NCI-H748 (cell line): Measurements from ENCODE around the gene VSIG4.

Experiments
- DNase-seq: peaks from one replicate; lab custom pipeline; 2025; ENCODE audit not compliant: unreplicated experiment; lab: John Stamatoyannopoulos, UW

The VSIG4 gene

DNA sequence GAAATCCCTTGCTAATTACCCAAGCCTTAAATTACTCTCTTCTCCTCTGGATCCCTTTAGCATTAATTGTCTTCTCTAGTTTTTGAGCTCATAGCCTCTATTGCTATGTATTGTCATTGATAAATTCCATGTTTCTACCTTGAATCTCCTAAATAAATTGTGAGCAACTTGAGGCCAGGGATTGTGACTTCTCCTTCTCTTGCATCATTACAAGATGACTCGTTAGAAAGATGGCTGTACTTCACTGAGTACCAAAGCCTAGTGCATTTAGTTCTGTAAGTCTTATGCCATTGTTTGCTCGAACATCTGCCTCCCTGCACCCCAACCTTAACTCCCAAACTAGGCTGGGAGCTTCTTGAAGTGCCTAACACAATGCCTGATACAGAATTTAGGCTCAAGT lies 15.3 kb downstream of the VSIG4 start:
- no peak for DNase-seq

DNA sequence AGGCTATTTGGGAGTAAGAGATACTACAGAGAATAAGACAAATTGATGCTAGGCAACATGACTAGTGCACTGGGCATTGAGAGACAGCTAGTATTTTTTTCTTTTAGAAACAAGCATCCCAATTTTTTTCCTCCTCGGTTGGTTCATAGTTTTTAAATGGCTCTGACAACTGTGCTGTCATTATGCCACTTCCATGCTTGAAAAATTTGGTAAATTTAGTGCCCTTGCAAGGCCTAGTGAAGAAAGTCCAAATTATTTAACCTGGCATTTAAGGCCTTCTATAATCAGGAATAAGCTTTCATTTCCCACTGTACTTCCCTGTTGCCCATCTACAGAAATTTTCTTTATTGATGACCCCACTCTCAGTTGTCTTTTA lies 15.8 kb downstream of the VSIG4 start:
- DNase-seq, result no peak

DNA sequence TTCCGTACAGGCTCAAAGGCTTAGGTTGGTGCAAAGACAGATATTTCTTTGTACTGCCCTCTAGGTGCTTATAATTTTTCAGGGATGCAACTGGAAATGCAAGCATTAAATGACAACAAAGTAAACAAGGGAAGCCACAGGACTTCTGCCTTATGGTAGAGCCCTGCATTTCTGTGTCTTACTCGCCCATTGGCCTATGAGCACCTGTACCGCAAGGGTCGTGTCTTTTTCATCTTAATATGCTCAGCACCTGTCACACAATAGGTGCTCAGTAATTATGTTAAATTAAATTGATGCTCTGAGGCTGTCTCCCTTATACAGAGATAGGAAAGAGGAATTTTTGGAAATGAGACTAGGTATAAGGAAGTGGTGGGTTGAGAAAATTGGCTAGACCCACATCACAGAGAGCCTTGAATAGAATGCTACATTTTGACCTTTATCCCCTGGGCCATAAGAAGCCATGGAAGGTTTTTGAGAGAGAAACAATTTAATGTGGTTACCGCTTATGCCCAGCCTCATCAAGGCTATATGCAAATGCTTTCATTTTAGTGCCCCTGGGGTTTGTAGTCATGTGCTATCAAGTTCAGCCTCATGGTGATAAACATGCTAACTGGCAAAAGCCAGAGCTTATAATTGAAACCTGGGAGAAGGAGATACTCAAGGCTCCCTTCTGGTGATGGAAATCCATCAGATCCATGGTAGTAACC lies 16.3 kb downstream of the VSIG4 start:
- DNase-seq, result no peak

DNA sequence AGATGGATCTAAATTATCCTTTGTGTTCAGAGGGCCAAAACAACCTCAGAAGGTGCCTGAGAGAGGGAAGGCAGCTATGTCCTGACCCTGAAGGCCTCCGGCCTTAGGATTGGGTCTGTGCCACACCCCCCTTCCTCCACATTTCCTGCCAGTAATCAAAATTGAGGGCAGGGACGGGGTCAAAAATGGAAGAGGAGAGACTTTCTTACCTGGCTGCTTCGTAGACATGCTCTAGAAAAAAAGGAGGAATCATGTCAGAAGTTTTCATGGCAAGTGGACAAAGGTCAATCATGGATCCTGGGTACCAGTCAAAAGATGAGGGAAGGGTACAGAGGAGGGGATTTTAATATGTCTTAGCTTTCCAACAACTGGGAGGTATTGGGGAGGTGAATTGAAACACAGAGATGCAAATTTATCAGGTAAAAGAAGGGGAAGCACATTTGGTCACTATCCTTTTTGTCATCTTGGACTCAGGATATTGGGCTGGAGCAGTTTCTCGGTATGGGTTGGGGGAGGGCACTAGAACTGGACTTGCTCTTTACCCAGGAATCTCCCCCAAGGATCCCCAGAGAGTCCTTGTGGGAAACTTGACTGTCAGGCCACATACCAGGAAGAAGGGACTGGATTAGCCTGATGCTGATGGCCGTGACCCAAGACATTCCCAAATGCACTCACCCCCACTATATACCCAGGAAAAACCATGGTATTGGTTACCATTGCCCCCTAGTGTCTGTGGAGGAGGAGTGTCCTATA lies 17.1 kb downstream of the VSIG4 start:
- no peak for DNase-seq

DNA sequence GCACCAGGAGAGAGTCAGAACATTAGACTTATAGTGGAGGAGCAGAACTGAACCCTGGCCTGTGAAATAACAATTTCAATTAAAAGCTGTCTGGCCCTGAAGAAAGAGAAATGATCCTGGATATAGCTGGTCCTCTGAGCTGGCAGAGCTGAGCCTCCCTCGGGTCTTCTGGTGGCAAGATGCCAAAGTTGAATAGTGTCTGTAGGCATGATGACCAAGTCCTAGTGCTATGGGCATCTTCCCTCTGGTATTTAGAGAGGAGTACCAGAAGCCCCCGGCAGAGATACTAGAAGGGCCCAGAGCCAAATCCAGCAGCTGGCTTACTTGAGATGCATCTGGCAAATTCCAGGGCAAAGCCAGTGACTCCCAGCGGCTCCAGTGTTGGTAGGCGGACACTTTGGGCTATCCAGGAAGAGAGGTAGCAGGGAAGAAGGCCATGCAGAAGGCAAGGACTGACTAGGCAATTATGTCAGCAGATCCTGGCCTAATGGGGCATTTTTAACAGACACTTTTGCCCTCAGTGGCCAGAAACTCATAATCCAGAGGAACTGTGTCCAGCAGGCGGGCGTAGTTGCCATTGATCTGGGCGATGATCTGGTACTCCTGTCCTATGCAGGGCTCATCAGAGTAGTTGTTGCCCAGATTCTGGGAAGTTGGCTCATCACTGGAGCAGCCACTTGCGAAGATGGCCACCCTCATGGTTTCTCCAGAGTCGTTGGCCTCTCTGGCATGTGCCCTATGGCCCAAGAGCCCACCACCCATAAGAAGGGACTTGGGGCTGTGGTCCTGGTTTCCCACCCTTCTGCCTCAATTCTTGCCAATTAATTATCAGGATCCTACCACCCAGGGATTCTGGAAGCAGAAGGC lies 17.9 kb downstream of the VSIG4 start:
- DNase-seq, result no peak

DNA sequence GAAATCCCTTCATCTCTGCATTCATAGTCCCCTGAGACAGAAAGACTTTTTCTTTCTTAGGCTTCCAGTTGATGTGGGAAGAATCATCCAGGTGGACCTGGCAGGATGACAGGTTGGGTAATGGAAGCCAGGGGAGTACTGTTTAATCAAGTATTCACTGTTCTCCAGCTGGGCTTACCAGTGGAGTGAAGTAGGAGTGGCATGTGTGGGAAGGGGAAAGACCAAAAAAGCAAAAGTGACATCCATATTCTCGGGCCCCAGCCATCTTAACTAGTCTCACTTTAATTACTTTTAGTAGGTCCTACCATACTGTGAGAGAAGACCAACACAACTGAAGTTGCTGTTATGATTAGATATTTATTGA lies 18.5 kb downstream of the VSIG4 start:
- no peak for DNase-seq

DNA sequence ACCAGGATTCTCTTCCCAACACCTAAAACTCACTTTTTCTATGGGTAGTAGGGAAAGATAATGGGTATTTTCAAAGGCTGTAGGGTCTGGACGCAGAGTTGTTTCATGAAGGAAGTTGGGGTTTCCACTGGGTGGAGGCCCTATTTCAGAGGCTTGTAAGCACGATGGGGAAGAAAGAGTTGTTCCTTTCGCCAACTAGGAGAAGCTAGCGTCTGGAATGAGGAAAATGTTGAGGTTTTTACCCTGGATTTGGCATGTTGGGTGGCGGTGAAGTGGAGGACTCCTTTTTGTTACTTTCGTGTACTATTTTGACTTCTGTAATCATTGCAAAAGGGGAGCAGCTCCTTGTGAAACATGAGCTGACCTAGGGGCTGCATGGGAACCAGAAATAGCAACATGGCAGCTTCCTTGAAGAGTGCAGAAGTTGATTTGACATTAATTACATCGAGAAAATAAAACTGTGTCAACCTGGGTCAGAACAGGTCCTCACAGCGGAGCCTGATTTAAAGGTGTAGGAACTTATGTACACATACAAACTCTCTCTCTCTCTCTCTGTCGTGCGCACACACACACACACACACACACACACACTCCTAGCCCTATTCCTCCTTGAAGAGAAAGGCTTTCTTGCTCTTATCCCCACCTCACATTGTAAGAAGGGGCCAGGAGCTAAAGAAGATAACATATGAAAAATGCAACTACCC lies 19.1 kb downstream of the VSIG4 start:
- DNase-seq, result no peak

DNA sequence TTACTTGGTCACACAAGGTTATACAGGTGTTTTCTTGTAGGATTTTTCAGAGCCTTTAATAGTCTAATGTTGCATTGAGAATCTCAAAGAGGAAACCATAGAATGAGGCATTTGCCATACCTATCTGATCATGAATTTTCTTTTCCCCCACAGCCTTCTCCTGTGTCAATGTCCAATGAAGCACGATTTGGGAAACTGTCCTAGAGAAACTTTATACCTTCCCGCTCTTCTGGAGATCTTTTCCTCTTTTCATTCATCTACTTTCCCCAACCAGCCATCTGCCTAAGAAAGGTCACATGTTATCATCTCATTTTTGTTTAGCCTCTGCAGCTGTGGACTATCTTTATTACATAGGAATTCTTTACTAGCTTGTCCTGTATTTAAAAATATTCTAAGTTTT lies 19.9 kb downstream of the VSIG4 start:
- no peak for DNase-seq

DNA sequence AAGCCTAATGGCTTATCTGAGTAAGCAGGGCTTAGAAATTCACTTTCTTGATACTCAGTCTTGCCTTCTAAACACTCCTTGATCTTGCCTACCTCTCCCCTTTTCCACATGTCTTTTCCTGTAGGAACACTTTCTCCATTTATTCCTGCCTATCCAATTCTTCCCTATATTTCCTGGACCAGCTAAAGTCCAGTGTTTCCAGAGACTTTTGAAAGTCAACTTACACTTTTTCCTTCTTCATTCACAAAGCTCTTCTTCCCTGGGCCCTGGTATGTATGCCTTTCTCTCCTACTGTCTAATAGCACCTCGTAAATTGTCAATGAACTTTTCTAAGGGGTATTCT lies 20.6 kb downstream of the VSIG4 start:
- DNase-seq, result no peak

DNA sequence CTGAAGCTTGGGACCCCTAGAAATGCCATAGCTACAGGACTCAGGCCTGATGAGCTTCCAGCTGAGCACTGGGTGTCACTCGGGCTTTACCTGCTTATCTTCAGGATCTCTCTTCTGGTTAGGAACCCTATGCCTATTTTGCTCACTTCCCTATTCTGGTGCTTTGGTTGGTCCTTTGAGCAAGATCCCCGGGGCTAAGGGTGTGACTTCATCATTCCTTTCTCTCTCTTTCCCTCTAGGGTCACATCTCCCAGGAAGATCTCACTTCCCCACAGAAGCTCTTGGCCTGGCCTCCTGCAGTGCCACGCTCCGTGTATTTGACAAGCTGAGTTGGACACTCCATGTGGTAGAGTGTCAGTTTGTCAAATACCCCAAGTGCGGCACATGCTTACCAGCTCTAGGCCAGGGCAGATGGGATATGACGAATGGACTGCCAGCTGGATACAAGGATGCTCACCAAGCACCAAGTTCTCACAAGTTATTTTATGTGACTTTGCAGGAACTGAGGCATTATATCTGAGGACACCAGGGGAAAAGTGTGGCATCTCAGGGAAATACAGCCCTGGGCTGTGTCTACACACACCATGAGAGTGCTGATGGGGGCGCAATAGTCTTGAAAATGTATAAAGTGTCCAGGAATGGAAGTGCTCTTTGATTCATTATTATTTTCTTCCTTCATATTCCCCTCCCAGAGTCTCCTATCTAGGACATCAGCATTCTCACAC lies 21.1 kb downstream of the VSIG4 start:
- no peak for DNase-seq

DNA sequence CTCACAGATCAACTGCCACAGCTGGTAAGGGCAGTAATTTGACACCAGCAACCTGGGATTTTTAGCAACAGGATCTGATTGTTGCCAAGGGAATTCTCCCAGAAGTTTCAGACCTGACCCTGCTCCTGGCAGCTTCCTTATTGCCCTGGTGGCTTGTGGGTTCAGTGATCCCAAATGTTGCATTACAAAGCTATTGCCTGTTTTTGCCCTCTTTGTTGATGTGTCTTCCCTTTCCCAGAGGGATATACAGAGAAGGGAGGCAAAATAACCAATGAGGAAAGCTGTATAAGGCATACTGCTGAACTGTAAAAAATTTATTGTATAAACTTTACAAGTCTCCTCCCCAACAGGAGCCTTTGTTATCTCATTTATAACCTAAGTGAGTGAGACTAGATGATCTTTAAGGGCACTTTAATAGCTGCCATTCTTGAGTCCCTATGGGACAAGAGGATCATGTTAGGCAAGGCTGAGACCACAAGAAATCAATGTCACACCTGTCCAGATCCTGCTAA lies 22.2 kb downstream of the VSIG4 start:
- DNase-seq, result no peak

DNA sequence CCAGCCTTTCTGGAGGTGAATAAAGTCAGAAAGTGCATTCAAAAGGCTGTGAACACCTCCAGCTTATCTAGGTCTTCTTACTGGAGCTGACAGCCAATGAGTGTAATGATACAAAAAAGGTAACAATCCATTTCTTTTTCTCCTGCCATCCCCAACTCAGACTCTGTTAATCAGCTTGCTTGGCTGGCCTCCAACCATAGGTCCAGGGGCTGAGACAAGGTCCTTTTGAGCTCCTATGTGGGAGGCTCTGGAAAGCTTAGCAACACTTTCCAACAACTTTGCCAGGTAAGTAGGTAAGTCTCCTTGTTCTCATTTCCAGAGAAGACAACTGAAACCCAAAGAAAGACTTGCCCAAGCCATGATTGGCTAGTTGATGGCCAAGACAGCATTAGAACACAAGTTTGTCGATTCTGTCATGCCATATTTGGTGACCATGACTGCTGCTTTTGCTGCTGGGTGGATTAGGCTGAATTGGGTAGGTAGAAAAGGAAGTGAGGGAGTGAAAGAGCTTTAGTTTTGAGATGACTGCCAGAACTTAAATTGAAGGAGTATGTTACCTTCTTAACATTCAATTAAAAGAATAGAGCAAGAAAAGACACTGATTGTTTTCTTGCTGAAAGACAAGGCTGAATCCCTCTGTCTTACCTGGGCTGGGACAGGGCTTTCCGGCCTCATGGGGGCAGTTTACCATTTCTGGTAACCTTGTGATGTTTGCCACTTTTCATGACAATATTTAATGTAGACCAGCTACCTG lies 22.8 kb downstream of the VSIG4 start:
- no peak for DNase-seq

DNA sequence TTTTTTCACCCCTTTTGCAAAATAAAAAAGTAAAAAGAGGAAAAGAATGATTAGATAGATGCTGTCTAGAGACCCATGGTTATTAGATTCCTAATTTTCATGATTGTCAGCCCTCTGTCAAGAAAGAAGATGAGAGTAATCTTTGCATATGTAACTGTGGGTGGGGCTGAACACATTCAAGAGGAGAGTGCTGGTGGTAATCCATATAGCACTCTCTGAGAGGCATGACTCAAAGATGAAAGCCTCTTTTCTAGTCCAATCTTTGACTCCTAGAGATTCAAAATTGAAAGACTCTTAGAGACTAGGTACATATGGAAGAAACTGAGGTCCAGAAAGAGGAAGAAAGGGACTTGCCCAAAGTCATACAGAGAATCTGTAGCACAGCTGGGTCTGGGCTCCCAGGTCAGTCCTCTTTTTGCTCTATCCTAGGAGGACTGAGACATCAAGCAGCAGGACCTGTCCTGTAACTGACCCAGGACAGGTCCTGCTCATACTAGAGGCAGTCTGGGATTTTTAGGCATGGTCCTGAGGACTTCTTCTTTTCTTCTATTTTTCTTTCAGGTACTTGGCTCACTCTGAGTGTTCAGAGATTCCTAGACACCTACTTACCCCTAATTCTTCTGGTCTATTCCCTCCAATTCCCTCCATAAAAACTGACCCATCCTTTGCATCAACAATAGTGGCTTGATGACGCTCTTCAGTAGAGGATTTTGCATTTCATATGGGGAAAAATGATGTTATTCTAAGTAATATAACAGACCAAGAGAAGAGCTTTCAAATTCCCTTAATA lies 23.8 kb downstream of the VSIG4 start:
- no peak for DNase-seq

DNA sequence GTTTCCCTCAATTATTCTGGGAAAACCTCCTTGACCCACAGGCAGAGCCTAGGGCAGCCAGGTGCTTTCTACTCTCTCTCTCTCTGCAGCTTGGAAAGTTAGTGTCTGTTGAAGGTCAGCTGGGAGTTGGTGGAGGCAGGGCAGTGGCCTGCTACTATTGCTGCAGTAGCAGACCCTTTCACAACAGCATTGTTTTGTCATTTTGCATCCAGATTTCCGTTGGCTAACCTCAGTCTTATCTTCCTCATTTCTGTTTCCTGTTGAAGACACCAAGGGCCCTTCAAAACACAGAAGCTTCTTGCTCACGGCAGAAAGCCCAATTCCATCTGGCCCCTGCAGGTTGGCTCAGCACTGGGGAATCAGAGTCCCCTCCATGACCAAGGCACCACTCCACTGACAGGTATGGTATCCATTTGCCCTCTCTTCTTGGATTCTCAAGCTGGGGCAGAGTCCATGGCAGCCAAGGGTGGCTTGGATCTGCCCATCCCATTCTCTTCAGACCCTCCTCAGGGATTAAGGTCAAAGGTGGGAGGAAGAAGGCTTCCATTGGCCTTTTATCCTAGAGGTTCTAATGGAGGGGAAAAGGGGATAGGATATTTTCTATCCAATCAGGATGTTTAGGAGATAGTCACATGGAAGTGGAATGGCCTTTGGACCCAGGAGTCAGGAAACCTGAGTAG lies 24.6 kb downstream of the VSIG4 start:
- DNase-seq, result no peak

DNA sequence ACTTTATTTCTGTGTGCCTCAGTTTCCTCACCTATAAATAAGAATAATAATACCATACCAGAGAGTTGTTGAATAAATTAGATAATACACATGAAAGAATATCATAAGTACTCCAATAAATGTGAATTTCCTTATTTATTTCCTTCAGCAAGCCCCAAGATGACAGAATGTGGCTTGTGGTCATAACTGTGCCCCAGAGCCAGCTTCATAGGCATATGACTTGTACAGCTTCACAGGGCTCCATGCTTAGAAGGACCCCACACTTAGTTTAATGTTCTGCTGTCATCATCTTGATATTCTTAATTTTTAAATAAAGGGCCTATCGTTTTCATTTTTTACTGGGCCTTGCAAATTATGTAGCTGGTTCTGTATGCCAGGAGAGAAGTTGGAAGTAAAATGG lies 25.3 kb downstream of the VSIG4 start:
- DNase-seq, result no peak

DNA sequence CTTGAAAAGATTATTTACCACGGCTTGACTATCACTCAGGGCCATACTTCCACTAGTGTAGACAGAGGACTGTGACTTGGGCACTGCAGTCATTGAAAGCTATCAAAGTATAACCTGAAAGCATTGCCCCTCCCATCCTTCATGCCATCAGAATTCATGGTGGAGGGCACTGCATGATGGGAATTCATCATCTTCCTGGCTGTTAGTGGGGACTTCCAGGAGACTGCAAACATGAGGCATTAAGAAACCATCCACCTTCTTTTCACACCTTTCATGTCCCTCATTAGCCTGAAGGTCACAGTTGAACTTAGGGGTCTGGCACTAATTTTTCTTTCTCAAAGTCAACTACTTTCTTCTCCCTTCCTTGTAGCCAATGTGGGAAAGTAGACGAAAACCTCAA lies 25.8 kb downstream of the VSIG4 start:
- no peak for DNase-seq

DNA sequence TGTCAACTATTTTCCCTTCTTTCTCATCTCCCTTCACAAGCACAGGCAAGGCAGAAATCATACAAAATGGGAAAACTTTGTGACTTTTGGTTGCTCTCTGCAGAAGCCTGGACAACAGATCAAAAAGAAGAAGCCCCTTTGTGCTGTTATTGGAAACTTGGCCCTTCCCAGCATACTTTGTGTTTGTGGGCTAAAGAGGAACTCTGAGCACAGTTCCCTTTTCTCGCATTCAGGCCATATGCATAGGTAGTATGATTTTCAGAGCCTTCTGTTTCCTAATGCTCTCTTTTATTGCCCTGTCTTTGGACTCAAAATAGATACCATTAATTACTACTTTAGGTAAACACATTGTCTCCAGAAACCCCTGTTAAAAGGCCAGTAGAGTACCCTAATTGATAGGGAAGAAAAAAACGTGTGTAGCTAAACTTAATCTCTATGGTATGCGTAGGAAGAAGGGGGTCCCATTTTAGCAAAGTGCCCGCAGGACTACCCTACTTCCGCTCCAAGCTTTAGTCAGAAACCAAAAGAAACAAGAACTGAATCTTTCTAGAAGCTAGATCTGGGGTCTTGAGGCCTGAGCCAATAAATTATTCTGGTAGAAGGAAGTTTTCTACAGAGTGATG lies 26.6 kb downstream of the VSIG4 start:
- no peak for DNase-seq

DNA sequence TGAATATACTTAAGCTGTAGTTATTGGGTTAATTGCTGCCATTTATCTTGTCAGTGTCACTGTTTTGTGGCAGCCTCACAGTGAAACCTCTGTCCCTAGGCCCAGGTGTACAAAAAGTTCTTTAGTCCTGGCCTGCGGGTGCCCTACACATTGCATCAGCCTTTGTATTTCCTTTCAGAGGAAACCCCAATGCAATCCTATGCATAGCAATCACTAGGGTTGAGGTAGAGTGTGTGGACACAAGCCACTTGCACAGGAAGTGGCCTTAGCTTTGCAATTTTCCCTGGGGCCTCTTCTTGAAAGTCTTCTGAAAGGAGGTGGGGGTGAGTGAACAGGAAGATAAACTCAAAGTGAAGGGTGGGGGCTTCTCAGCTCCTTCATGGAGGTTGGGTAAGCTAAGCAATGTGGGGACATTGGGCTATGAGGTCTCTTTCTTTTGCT lies 27.8 kb downstream of the VSIG4 start:
- no peak for DNase-seq
